ENCODE data around the gene WBP2. TPM values are rescaled to one million over a fixed set of nuclear protein-coding genes. Genes with fewer than 3 reads are reported as not detected.

The WBP2 gene
- total RNA-seq, 4 donors from 2014 or later, result 41.8 to 64.5 (median 53.5) TPM

DNA sequence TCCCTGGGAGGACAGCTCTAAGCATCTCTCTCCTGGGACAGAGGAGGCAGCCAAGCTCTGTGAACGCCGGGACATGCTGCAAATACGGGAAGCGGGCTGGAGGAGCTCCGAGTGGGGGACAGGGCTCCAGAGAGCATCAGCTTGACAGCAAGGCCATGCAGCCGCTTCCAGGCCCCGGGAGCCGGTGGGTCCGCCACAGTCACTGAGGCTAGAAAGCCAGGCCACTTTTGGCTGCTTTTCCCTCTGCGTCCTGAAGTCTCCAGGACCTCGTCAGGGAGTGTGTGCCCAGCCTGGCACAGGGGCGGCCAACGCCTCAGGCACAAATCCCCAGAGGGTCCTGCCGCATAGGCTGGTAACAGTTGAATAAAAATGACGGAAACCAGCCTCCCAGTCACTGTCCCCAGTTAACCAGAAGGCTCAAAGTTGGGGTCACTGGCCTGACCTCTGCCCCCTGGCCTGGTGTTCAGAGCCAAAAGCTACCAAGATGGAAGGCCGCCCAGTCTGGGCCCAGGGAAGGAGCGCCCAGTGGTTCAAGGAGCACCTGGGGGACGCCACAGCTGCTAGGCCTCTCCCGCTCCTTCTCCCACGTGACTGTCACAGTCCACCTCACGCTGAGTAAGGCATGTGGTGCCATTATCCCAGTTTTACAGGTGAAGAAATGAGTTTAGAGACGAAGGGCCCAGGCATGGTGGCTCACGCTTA, 44.8 kb upstream of the WBP2 start:
- intact Hi-C loops (cut with DNase I), result no loop called here
- Histone ChIP-seq H3K4me3 (replicated peaks in 1 of 3) (no peak overlapping the region), H3K27ac (no peak overlapping the region), H3K9me3 (no peaks in the 10 kb centered on the region), H3K36me3 (peaks cover 29 to 35% of the 10 kb centered on the region in 2 donors), H3K27me3 (no peaks in the 10 kb centered on the region), H3K4me1 (peaks cover 17 to 22% of the 10 kb centered on the region in 2 donors)
- no peak for DNase-seq
- no peak for TF ChIP-seq POLR2A (IDR thresholded peaks at IDR 0.05)
- TF ChIP-seq, protein P1, sequence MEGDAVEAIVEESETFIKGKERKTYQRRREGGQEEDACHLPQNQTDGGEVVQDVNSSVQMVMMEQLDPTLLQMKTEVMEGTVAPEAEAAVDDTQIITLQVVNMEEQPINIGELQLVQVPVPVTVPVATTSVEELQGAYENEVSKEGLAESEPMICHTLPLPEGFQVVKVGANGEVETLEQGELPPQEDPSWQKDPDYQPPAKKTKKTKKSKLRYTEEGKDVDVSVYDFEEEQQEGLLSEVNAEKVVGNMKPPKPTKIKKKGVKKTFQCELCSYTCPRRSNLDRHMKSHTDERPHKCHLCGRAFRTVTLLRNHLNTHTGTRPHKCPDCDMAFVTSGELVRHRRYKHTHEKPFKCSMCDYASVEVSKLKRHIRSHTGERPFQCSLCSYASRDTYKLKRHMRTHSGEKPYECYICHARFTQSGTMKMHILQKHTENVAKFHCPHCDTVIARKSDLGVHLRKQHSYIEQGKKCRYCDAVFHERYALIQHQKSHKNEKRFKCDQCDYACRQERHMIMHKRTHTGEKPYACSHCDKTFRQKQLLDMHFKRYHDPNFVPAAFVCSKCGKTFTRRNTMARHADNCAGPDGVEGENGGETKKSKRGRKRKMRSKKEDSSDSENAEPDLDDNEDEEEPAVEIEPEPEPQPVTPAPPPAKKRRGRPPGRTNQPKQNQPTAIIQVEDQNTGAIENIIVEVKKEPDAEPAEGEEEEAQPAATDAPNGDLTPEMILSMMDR (IDR thresholded peaks at IDR 0.05), result no peak
- 90 to 98% methylated on average over 9 to 19 of the region's 23 CpGs for WGBS, 2 donors

DNA sequence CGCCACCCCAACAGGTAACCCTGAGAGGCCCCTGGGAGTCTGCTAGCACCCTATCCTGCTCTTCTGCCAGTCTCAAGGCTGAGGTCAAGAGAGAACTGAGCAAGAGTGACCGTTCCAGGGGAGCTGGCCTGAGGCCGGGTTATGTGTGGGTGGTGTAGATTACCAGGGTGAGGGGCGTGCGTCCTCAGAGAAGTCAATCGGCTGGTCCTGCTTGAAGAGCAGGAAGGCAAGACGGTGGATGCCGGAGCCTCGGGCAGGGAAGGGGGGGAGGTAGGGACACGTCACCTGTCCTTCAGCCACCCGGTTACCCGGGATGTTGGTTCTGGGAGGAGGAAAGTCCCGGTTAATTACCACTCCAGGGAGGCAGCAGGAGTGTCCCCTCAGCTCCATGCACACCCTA, 44.2 kb upstream of the WBP2 start:
- H3K27ac ChIP-seq, result no peak overlapping the region
- TF ChIP-seq, protein P1 (IDR thresholded peaks at IDR 0.05), result no peak
- TF ChIP-seq POLR2A (IDR thresholded peaks at IDR 0.05), result no peak
- peaks cover 17 to 28% of the 10 kb centered on the region in 2 donors for H3K4me1 ChIP-seq
- no peaks in the 10 kb centered on the region for H3K27me3 ChIP-seq
- H3K36me3 ChIP-seq, result peaks cover 29 to 35% of the 10 kb centered on the region in 2 donors
- WGBS, 2 donors, result 87 to 95% methylated on average over 12 to 13 of the region's 13 CpGs
- no peak overlapping the region for H3K4me3 ChIP-seq (replicated peaks in 1 of 3)
- DNase-seq, result no peak
- H3K9me3 ChIP-seq, result no peaks in the 10 kb centered on the region
- intact Hi-C loops (cut with DNase I), result no loop called here

DNA sequence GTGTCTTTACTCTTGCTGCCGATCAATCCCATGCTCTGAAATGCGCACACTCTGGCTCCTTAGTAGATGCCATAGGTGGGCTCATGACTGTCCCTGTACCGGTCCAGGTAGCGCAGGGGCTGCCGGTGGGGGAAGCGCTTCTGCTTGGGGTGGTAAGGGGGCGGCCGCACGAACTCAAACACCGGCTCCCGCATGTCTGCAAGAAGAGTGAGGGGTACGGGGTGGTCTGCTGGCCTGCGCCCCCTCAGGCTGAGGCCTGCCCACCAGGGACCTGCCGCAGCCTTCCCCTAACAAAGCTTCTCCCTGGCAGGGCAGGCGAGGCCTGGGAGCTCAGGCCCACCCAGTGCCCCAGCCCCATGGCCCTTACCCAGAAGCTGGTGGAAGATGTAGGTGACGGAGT, 43.7 kb upstream of the WBP2 start:
- WGBS, 2 donors, result 99 to 100% methylated on average over 9 to 10 of the region's 16 CpGs
- intact Hi-C loops (cut with DNase I), result no loop called here
- DNase-seq, result no peak
- Histone ChIP-seq H3K36me3 (peaks cover 29 to 35% of the 10 kb centered on the region in 2 donors), H3K27me3 (no peaks in the 10 kb centered on the region), H3K4me3 (replicated peaks in 1 of 3) (no peak overlapping the region), H3K9me3 (no peaks in the 10 kb centered on the region), H3K4me1 (peaks cover 12 to 26% of the 10 kb centered on the region in 2 donors), H3K27ac (no peak overlapping the region)
- TF ChIP-seq, protein P1 (IDR thresholded peaks at IDR 0.05), result no peak
- no peak for TF ChIP-seq POLR2A (IDR thresholded peaks at IDR 0.05)

DNA sequence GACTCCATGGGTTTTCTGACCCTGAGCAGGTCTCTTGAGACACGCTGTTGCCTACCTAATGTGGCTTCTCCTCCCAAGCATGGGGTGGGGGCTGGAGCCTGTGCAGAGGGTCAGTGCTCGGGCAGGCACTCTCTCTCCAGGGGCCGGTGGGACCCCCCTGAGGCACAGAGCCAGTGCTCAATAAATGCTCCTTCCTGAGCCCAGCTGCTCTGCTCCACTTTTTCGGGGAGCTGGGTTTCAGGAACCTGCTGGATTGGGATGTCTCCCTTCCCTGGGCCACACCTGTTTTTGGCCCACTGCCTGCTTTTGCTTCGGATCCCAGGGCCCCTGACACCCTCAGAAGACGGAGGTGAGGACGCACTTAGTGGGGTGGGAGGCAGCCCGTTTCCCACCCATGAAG, 42.9 kb upstream of the WBP2 start:
- intact Hi-C loops (cut with DNase I), result no loop called here
- H3K27ac ChIP-seq, result no peak overlapping the region

More for the DNA sequence above, 42.9 kb upstream of the WBP2 start:
- H3K27me3 ChIP-seq, result no peaks in the 10 kb centered on the region
- no peak overlapping the region for H3K4me3 ChIP-seq (replicated peaks in 1 of 3)
- WGBS, 2 donors, result 91% methylated on average over 5 to 7 of the region's 8 CpGs
- TF ChIP-seq POLR2A (IDR thresholded peaks at IDR 0.05), result no peak
- TF ChIP-seq, protein P1 (IDR thresholded peaks at IDR 0.05), result no peak
- H3K36me3 ChIP-seq, result peaks cover 29 to 35% of the 10 kb centered on the region in 2 donors
- peaks cover 7 to 23% of the 10 kb centered on the region in 2 donors for H3K4me1 ChIP-seq
- H3K9me3 ChIP-seq, result no peaks in the 10 kb centered on the region
- DNase-seq, result no peak

Data from thyroid gland (tissue), 4 donors.